Pancreas (tissue), 10 donors: Measurements from ENCODE around the gene RREB1. TPM values are rescaled to one million over a fixed set of nuclear protein-coding genes. Genes with fewer than 3 reads are reported as not detected.

Source experiments
- ATAC-seq, 4 donors: fragments of 200-7000 bp; cut with Tn5 transposase; one replicate each; pipeline versions ENCODE4 v1.8.0 to v1.9.1; 2020; ENCODE audit warnings: mild to moderate bottlenecking in 4 of 4, moderate library complexity in 4 of 4
- DNase-seq, 6 donors: peaks; one replicate each; pipeline ENCODE4 v3.0.0-alpha.2; 2020
- FAIRE-seq: peaks from 2 replicates; lab custom pipeline; 2012; peaks lifted over from hg19 to GRCh38; lab: Jason Lieb, UNC
- H3K27ac ChIP-seq, 4 donors: fragments of 200-600 bp; sonication (generic); 1 replicate in 3 of 4; 2 replicates in 1 of 4; pipeline versions ENCODE4 v1.5.0 to v1.8.0; 2020
- H3K27me3 ChIP-seq, 4 donors: fragments of 200-600 bp; one replicate each; pipeline ENCODE4 v1.8.0; 2021
- H3K36me3 ChIP-seq, 3 donors: fragments of 200-600 bp; sonication (generic) in 1 of 3; one replicate each; pipeline versions ENCODE4 v1.5.0 to v1.8.0; 2020 to 2021
- H3K4me1 ChIP-seq, 3 donors: fragments of 200-600 bp; one replicate each; pipeline ENCODE4 v1.8.0; 2021
- H3K4me3 ChIP-seq, 4 donors: fragments of 200-600 bp; sonication (generic) in 2 of 4; one replicate each; pipeline versions ENCODE4 v1.5.0 to v1.8.0; 2020 to 2021
- H3K9me3 ChIP-seq, 4 donors: fragments of 200-600 bp; one replicate each; pipeline ENCODE4 v1.8.0; 2021
- CTCF ChIP-seq, 4 donors: fragments of 200-600 bp; sonication (generic) in 3 of 4; IDR thresholded peaks; one replicate each; pipeline versions ENCODE4 v1.5.0 to v1.8.0; 2021; ENCODE audit warnings: antibody characterized with exemption in 4 of 4
- WGBS, 2 donors: extraction: QIAGEN DNeasy Blood & Tissue Kit; methylation state at CpG; one replicate each; pipeline ENCODE4 v1.1.7; 2013; 5-methylcytosine and 5-hydroxymethylcytosine counted together
- intact Hi-C, 3 donors: fragments of 100-400 bp; cut with DNase I; formaldehyde crosslinking; loops; one replicate each; pipeline versions ENCODE4 v1.11.1 to v1.14.2; 2022
- polyA plus RNA-seq, 2 donors: library from polyadenylated mRNA; stranded (reverse); fragments of 200-250 nt; gene quantifications; one replicate each; pipeline ENCODE4 v1.2.3, GENCODE V29; 2013
- total RNA-seq, 6 donors: library from RNA; stranded (reverse); fragmentation: NEBNext Ultra II Directional in 4 of 6; extraction: Animal tissue kit (Norgen Biotek cat#: 25700) in 4 of 6; gene quantifications; one replicate each; pipeline versions ENCODE4 v1.2.1 to v1.2.4, GENCODE V29; 2021 to 2023
- donor health status: healthy with polysubstance abuse.
- donor health status: DM: no; HTN: no; CAD: no; lungs with moderate emphysema.
- donor health status: DM: no; HTN: no; CAD: no.
- donor health status: control.
- donor health status: control.
- donor health status: Bipolar disorder and iron deficiency.
- donor health status: DM: yes; HTN: yes; CAD: no.
- donor health status: DM: no; HTN: no; CAD: no.
- donor health status: DM: no; HTN: no; CAD: no.
- donor health status: DM: yes; HTN: yes; CAD: no.

Gene RREB1
- total and polyA plus RNA-seq, 8 donors: 8.9 to 45.3 (median 29.1) TPM

- Histone ChIP-seq H3K36me3 (no peaks in the 10 kb centered on the region), H3K4me3 (peak overlapping the region; percentile 64 to 95 (median 86)), H3K27ac (peak overlapping the region; percentile 82 to 93 (median 88)), H3K4me1 (peaks cover 11 to 42% (median 23%) of the 10 kb centered on the region in 3 donors), H3K9me3 (no peaks in the 10 kb centered on the region), H3K27me3 (no peaks in the 10 kb centered on the region)
- peak; percentile 35 to 48 (median 40) for ATAC-seq
- 0% methylated on average over 58 to 86 of the region's 86 CpGs for WGBS, 2 donors
- intact Hi-C loops: no loop called here
- no peak for FAIRE-seq
- peak in 5 of 6 donors; percentile 48 to 70 (median 64) for DNase-seq
- no peak for TF ChIP-seq CTCF (IDR thresholded peaks at IDR 0.05)
These were observed 1.4 kb downstream of the RREB1 start for GRCh38 chr6:7108964-7109836.

- DNase-seq (no peak), ATAC-seq (no peak), FAIRE-seq (no peak)
- WGBS, 2 donors: 42 to 45% methylated on average over 6 of the region's 6 CpGs
- Histone ChIP-seq H3K27ac (peak overlapping the region in 2 of 4 donors; percentile 91 to 93), H3K9me3 (no peaks in the 10 kb centered on the region), H3K4me1 (peaks cover 11 to 47% (median 23%) of the 10 kb centered on the region in 3 donors), H3K4me3 (peak overlapping the region in 2 of 4 donors; percentile 64 to 95), H3K27me3 (no peaks in the 10 kb centered on the region), H3K36me3 (no peaks in the 10 kb centered on the region)
- no peak for TF ChIP-seq CTCF (IDR thresholded peaks at IDR 0.05)
- intact Hi-C loops: no loop called here
These were observed 2.5 kb downstream of the RREB1 start for GRCh38 chr6:7110092-7110792.

GRCh38 chr6:7111095-7111690, 3.4 kb downstream of the RREB1 start:
- Histone ChIP-seq H3K27me3 (no peaks in the 10 kb centered on the region), H3K4me3 (no peak overlapping the region), H3K4me1 (peaks cover 11 to 50% (median 23%) of the 10 kb centered on the region in 3 donors), H3K27ac (no peak overlapping the region), H3K9me3 (no peaks in the 10 kb centered on the region), H3K36me3 (no peaks in the 10 kb centered on the region)
- no peak for TF ChIP-seq CTCF (IDR thresholded peaks at IDR 0.05)
- intact Hi-C loops: no loop called here
- WGBS, 2 donors: 35 to 38% methylated on average over 4 of the region's 4 CpGs
- FAIRE-seq (no peak), DNase-seq (no peak), ATAC-seq (no peak)

GRCh38 chr6:7112171-7112570, 4.4 kb downstream of the RREB1 start:
- no peak for FAIRE-seq
- H3K27ac ChIP-seq: peak overlapping the region in 2 of 4 donors; percentile 47 to 48
- no peaks in the 10 kb centered on the region for H3K27me3 ChIP-seq
- intact Hi-C loops: no loop called here
- no peaks in the 10 kb centered on the region for H3K9me3 ChIP-seq
- no peak for TF ChIP-seq CTCF (IDR thresholded peaks at IDR 0.05)
- H3K4me1 ChIP-seq: peaks cover 8 to 46% (median 23%) of the 10 kb centered on the region in 3 donors
- peak overlapping the region in 1 of 4 donors; percentile 10 for H3K4me3 ChIP-seq
- DNase-seq: no peak
- no peak for ATAC-seq
- no peaks in the 10 kb centered on the region for H3K36me3 ChIP-seq
